Karpas-422 (cell line): ENCODE measurements around the gene C11orf68. TPM values are rescaled to one million over a fixed set of nuclear protein-coding genes. Genes with fewer than 3 reads are reported as not detected.

ENCODE experiments used
- DNase-seq: peaks from one replicate; pipeline ENCODE4 v3.0.0-alpha.2; 2015
- H2AFZ ChIP-seq: fragments of 200-600 bp; sonication (generic); 2 replicates; pipeline ENCODE4 v1.6.1; 2014; ENCODE audit warnings: antibody characterized with exemption, low read length, mixed read lengths
- H3K27ac ChIP-seq: fragments of 200-600 bp; sonication (generic); 2 replicates; pipeline ENCODE4 v1.5.1; 2014; ENCODE audit warnings: mild to moderate bottlenecking, low read length, moderate library complexity
- H3K27me3 ChIP-seq: fragments of 200-600 bp; sonication (generic); 2 replicates; pipeline ENCODE4 v1.6.1; 2014; ENCODE audit warnings: low read length, mixed read lengths
- H3K36me3 ChIP-seq: fragments of 200-600 bp; sonication (generic); 2 replicates; pipeline ENCODE4 v1.6.1; 2014; ENCODE audit warnings: low read length, mixed read lengths; ENCODE audit not compliant: insufficient read depth
- H3K4me1 ChIP-seq: fragments of 200-600 bp; sonication (generic); 2 replicates; pipeline ENCODE4 v1.6.1; 2014; ENCODE audit warnings: mild to moderate bottlenecking, low read length, mixed read lengths
- H3K4me2 ChIP-seq: fragments of 200-600 bp; sonication (generic); 2 replicates; pipeline ENCODE4 v1.6.1; 2014; ENCODE audit warnings: low read length, low read depth, mild to moderate bottlenecking; ENCODE audit not compliant: poor library complexity, severe bottlenecking
- H3K4me3 ChIP-seq: fragments of 200-600 bp; sonication (generic); 2 replicates; pipeline ENCODE4 v1.5.1; 2014; ENCODE audit warnings: mild to moderate bottlenecking, antibody characterized with exemption, low read length, mixed read lengths
- H3K79me2 ChIP-seq: fragments of 200-600 bp; sonication (generic); 2 replicates; pipeline ENCODE4 v1.6.1; 2014; ENCODE audit warnings: mild to moderate bottlenecking, low read length, mixed read lengths
- H3K9ac ChIP-seq: fragments of 200-600 bp; sonication (generic); 2 replicates; pipeline ENCODE4 v1.6.0; 2014; ENCODE audit warnings: low read length
- H3K9me2 ChIP-seq: fragments of 200-600 bp; sonication (generic), shearing (Covaris generic); replicated peaks from 2 replicates; pipeline ENCODE4 v1.6.0; 2014; ENCODE audit warnings: mild to moderate bottlenecking, low read length, moderate library complexity; ENCODE audit not compliant: insufficient read depth
- H3K9me3 ChIP-seq: fragments of 300-700, 200-600 bp; sonication (generic); 2 replicates; pipeline ENCODE4 v1.6.1; 2014; ENCODE audit warnings: low read length, mixed read lengths
- H4K20me1 ChIP-seq: fragments of 200-600 bp; sonication (generic); 2 replicates; pipeline ENCODE4 v1.6.1; 2014; ENCODE audit warnings: mild to moderate bottlenecking, antibody characterized with exemption, low read length, low read depth; ENCODE audit not compliant: insufficient read depth
- total RNA-seq: library from RNA; depleted of rRNA; stranded (reverse); fragments of >200 nt; shearing (Covaris generic); gene quantifications from 2 replicates; pipeline ENCODE4 v1.2.3, GENCODE V29; 2014; ENCODE audit warnings: low replicate concordance

Gene C11orf68
- total RNA-seq, 1 experiment from 2014 or later, result 11.0 TPM

DNA sequence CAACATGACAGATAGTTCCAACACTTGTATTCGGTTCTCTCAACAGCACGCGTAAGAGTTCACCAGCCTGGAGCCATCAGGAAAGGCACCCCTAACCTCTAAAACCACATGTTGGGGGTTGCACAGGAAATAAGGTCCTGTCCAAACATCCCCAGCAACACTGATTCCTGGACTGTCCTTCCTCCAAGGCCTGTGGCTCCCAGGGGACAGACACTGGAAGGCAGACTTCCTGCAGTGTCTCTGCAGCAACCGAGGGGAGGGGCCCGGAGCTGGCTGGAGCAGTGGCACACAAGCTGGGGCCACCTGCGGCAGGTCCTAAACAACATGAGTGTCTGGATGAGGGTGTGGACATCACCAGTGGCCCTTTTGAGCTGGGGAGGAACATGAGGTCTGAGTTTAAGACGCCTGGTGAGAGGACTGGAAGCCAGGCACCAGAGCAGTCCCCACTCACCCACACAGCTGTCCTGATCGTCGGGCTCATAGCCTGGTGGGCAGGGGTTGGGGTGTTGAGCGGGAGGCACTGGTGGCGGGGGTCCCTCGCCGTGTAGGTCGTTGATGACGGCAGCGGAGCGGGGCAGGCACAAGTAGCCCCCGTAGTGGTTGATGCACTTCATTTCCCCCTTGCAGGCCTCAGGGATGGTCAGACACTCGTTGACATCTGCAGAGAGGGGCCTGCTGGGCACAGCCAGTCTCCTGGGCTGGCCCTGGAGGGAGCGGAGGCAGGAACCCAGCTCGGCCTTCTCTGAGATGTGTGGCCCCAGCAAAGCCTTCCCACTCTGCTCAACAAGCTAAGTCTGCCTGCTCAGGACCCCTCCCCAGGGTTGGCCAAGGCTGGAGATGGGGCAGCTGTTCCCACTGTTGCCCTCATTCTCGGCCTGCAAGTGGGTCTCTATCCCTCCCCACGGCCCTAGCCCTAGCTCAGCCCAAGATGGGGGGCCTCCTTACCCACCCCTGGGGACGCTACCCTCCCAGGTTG lies 47.9 kb downstream of the C11orf68 start:
- Histone ChIP-seq H3K36me3 (no peaks in the 10 kb centered on the region; the same call in 1 of the 2 replicates), H3K27me3 (no peaks in the 10 kb centered on the region), H3K4me1 (peaks cover 18% of the 10 kb centered on the region), H2AFZ (no peak overlapping the region), H3K4me3 (no peak overlapping the region), H3K9me2 (no peaks in the 10 kb centered on the region), H4K20me1 (peaks cover 19% of the 10 kb centered on the region), H3K9me3 (no peaks in the 10 kb centered on the region), H3K79me2 (no peaks in the 10 kb centered on the region), H3K4me2 (no peak overlapping the region), H3K27ac (no peak overlapping the region), H3K9ac (no peak overlapping the region)
- no peak for DNase-seq

DNA sequence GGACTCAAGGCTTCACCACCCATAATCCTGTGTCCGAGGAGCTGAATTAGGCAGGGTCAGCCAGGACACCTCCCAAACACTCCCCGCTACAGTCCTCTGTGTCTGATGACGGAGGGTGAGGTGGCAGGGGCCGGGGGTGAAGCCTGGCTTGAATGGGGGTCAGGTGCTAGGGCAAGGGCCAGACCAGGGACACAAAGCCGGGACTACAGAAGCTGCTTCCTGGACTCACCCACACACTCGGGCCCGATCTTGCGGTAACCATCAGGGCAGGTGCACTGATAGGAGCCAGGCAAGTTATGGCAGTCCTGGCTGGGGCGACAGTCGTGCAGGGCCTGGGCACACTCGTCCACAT lies 48.6 kb downstream of the C11orf68 start:
- Histone ChIP-seq H3K27ac (no peak overlapping the region), H3K4me2 (no peak overlapping the region), H3K27me3 (no peaks in the 10 kb centered on the region), H2AFZ (no peak overlapping the region), H3K4me3 (no peak overlapping the region), H4K20me1 (peaks cover 19% of the 10 kb centered on the region), H3K9ac (no peak overlapping the region), H3K79me2 (no peaks in the 10 kb centered on the region), H3K9me3 (no peaks in the 10 kb centered on the region), H3K9me2 (no peaks in the 10 kb centered on the region), H3K4me1 (peaks cover 18% of the 10 kb centered on the region), H3K36me3 (no peaks in the 10 kb centered on the region; the same call in 1 of the 2 replicates)
- no peak for DNase-seq

- DNase-seq, result peak; percentile 57
- H3K4me3 ChIP-seq, result no peak overlapping the region
- H3K36me3 ChIP-seq, result no peaks in the 10 kb centered on the region; the same call in 1 of the 2 replicates
- no peaks in the 10 kb centered on the region for H3K27me3 ChIP-seq
- H2AFZ ChIP-seq, result no peak overlapping the region
- H3K9me3 ChIP-seq, result no peaks in the 10 kb centered on the region
- H3K4me2 ChIP-seq, result no peak overlapping the region
- no peak overlapping the region for H3K27ac ChIP-seq
- no peaks in the 10 kb centered on the region for H3K9me2 ChIP-seq
- H3K79me2 ChIP-seq, result no peaks in the 10 kb centered on the region
- peaks cover 18% of the 10 kb centered on the region for H3K4me1 ChIP-seq
- no peak overlapping the region for H3K9ac ChIP-seq
- peaks cover 19% of the 10 kb centered on the region for H4K20me1 ChIP-seq
These were observed 49.1 kb downstream of the C11orf68 start for GRCh38 chr11:65869643-65870306.

GRCh38 chr11:65868907-65869306 lies 50.0 kb downstream of the C11orf68 start:
- no peak overlapping the region for H3K4me3 ChIP-seq
- DNase-seq, result no peak
- H4K20me1 ChIP-seq, result peaks cover 19% of the 10 kb centered on the region
- H3K4me1 ChIP-seq, result peaks cover 18% of the 10 kb centered on the region
- no peaks in the 10 kb centered on the region for H3K9me3 ChIP-seq
- no peak overlapping the region for H3K9ac ChIP-seq
- H3K9me2 ChIP-seq, result no peaks in the 10 kb centered on the region
- H3K27me3 ChIP-seq, result no peaks in the 10 kb centered on the region
- no peak overlapping the region for H3K27ac ChIP-seq
- no peak overlapping the region for H2AFZ ChIP-seq
- no peaks in the 10 kb centered on the region for H3K79me2 ChIP-seq
- peaks cover 4% of the 10 kb centered on the region; the same call in 1 of the 2 replicates for H3K36me3 ChIP-seq
- no peak overlapping the region for H3K4me2 ChIP-seq

GRCh38 chr11:65868076-65868667 lies 50.7 kb downstream of the C11orf68 start:
- H3K27me3 ChIP-seq, result no peaks in the 10 kb centered on the region
- H3K27ac ChIP-seq, result no peak overlapping the region
- H3K9ac ChIP-seq, result no peak overlapping the region
- H3K9me2 ChIP-seq, result no peaks in the 10 kb centered on the region
- H3K36me3 ChIP-seq, result peaks cover 4% of the 10 kb centered on the region; the same call in 1 of the 2 replicates
- peaks cover 12% of the 10 kb centered on the region for H3K4me1 ChIP-seq
- no peak overlapping the region for H3K4me3 ChIP-seq
- H3K4me2 ChIP-seq, result no peak overlapping the region
- no peaks in the 10 kb centered on the region for H3K9me3 ChIP-seq
- H4K20me1 ChIP-seq, result peaks cover 19% of the 10 kb centered on the region
- DNase-seq, result peak; percentile 71
- no peaks in the 10 kb centered on the region for H3K79me2 ChIP-seq
- no peak overlapping the region for H2AFZ ChIP-seq

DNA sequence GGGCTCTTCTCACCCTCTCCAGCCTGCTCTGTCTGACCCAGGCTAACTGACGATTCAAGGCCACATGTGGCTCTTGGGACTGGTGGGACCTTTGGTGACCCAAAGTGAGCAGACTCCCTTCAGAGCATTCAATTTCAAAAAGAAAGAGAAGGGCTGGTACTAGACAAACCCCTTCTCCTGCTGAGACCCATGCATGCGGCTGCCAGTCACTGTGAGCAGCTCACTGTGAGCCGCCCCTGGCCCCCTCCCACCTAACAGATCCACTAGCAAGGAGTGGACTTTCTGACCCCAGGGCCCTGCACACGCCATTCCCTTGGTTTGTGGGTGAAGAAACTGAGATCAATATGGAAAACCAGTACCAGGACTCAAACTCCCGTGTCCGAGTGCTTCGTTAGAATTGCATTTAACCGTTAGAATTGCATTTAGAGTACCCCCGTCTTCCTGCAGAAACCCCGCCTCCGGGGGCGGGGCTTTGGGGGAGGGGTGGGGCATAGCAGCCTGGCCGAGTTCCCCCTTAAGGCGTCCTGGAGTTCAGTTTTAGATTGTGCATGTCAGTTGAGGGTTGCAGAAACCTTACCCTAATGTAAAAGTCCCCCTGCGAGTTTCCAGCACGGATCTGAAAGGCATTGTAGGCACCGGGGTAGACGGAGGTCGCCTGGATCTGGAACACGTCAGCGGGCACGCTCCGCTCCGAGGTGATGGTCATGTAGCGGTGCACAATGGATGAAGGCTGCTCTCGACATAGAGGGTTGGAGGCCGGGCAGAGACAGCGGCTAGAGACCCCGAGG lies 51.4 kb downstream of the C11orf68 start:
- no peaks in the 10 kb centered on the region for H3K9me2 ChIP-seq
- no peak overlapping the region for H2AFZ ChIP-seq
- H3K9ac ChIP-seq, result no peak overlapping the region
- peak; percentile 78 for DNase-seq
- peaks cover 9% of the 10 kb centered on the region for H3K4me1 ChIP-seq
- H3K79me2 ChIP-seq, result no peaks in the 10 kb centered on the region; the same call in 1 of the 2 replicates
- H3K4me3 ChIP-seq, result no peak overlapping the region
- no peaks in the 10 kb centered on the region for H3K27me3 ChIP-seq
- H3K27ac ChIP-seq, result no peak overlapping the region
- no peaks in the 10 kb centered on the region for H3K9me3 ChIP-seq
- peaks cover 19% of the 10 kb centered on the region for H4K20me1 ChIP-seq
- peaks cover 8% of the 10 kb centered on the region for H3K36me3 ChIP-seq
- no peak overlapping the region for H3K4me2 ChIP-seq
